K562 (cell line): ENCODE results near the gene KCNH8.

ENCODE experiments used
- CREB1 ChIP-seq, 2 experiments: sonication (generic) in 1 of 2; formaldehyde crosslinking in 1 of 2; IDR thresholded peaks; 2 replicates each; pipeline versions ENCODE4 v1.6.1 to v1.8.0; 2012 to 2022; ENCODE audit warnings: inconsistent platforms in 1 of 2, mild to moderate bottlenecking in 1 of 2, missing genetic modification reagents in 1 of 2, moderate library complexity in 1 of 2
- EZH2 ChIP-seq: IDR thresholded peaks from 2 replicates; pipeline ENCODE4 v1.6.1; 2012; ENCODE audit warnings: low read depth, mild to moderate bottlenecking, inconsistent platforms, low read length, borderline replicate concordance
- HDGF ChIP-seq: fragments of 450-650 bp; IDR thresholded peaks from 2 replicates; pipeline ENCODE4 v1.6.1; 2016
- MYBL2 ChIP-seq, 2 experiments: fragments of 450-650 bp in 1 of 2; sonication (generic) in 1 of 2; formaldehyde crosslinking in 1 of 2; IDR thresholded peaks; 2 replicates each; pipeline versions ENCODE4 v1.6.1 to v1.8.1; 2017 to 2022; ENCODE audit warnings: borderline replicate concordance in 1 of 2, inconsistent platforms in 1 of 2, low read depth in 1 of 2, mild to moderate bottlenecking in 1 of 2, missing genetic modification reagents in 1 of 2, moderate library complexity in 1 of 2
- NCOA1 ChIP-seq: fragments of 450-650 bp; IDR thresholded peaks from 2 replicates; pipeline ENCODE4 v1.6.1; 2016; ENCODE audit warnings: low read depth
- NR1H2 ChIP-seq: sonication (generic); formaldehyde crosslinking; IDR thresholded peaks from 2 replicates; pipeline ENCODE4 v1.4.0; 2020; ENCODE audit warnings: mild to moderate bottlenecking, missing genetic modification reagents
- POLR2A ChIP-seq: fragments of 450-650 bp; conservative IDR thresholded peaks from 2 replicates; pipeline ENCODE4 v1.6.1; 2016
- SP1 ChIP-seq: sonication (generic); formaldehyde crosslinking; IDR thresholded peaks from 2 replicates; pipeline ENCODE4 v1.8.1; 2022; ENCODE audit warnings: mild to moderate bottlenecking, missing genetic modification reagents
- ZBTB17 ChIP-seq: fragments of 450-650 bp; formaldehyde crosslinking; IDR thresholded peaks from 2 replicates; pipeline ENCODE4 v1.4.0; 2020; ENCODE audit warnings: mild to moderate bottlenecking
- ZNF23 ChIP-seq: fragments of 250-450 bp; sonication (Bioruptor Pico); IDR thresholded peaks from 2 replicates; pipeline ENCODE4 v1.4.0; 2020; ENCODE audit warnings: mild to moderate bottlenecking
- ZNF384 ChIP-seq: IDR thresholded peaks from 2 replicates; pipeline ENCODE4 v1.6.1; 2012; ENCODE audit warnings: low read depth, low read length, improper control_type of control experiment
- TF ChIP-seq, protein P1 (sequence below), 3 experiments: IDR thresholded peaks in 2 of 3; conservative IDR thresholded peaks in 1 of 3; 2 replicates each; pipeline ENCODE4 v1.5.1; 2011 to 2012; ENCODE audit warnings: low read length in 3 of 3, mild to moderate bottlenecking in 3 of 3, control low read depth in 2 of 3, improper control_type of control experiment in 1 of 3, inconsistent platforms in 1 of 3, low read depth in 1 of 3, mixed read lengths in 1 of 3, moderate library complexity in 1 of 3; ENCODE audit not compliant: insufficient read depth in 2 of 3
- TF ChIP-seq, protein P2 (sequence below), 2 experiments: fragments of 450-650 bp; formaldehyde crosslinking in 1 of 2; IDR thresholded peaks; 2 replicates each; pipeline versions ENCODE4 v1.4.0 to v1.6.1; 2014 to 2020; ENCODE audit warnings: mild to moderate bottlenecking in 2 of 2, borderline replicate concordance in 1 of 2, low read depth in 1 of 2

DNA sequence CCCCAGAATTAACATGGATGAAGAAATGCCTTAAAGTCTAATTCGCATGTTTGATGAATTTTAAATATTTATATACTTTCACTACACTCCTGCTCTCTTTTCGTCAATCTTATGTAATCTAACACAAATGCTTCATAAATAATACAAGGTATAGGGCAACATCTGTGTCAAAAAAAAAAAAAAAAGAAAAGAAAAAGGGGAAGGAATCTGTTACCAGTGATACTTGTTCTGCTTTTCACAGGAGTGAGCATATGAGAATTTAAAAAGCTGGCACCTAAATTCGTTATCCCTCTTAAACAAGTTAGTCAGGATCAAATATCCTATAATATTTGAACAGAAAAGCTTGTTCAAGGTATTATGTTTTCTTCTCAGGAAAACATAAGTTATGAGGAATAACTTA is 243.8 kb downstream of the KCNH8 start:
- TF ChIP-seq SP1 (CRISPR knock-in tag) (no peak), MYBL2 (IDR thresholded peaks at IDR 0.05; ENCODE audit: low read depth) (no peak), MYBL2 (CRISPR knock-in tag; IDR thresholded peaks at IDR 0.05; ENCODE audit: borderline replicate concordance) (no peak), HDGF (no peak), EZH2 (no peak), ZBTB17 (CRISPR knock-in tag) (no peak), ZNF23 (no peak), NCOA1 (no peak), POLR2A (no peak), ZNF384 (no peak), CREB1 (IDR thresholded peaks at IDR 0.05) (no peak), CREB1 (CRISPR knock-in tag; IDR thresholded peaks at IDR 0.05) (no peak), NR1H2 (no peak)
- TF ChIP-seq, protein P1, sequence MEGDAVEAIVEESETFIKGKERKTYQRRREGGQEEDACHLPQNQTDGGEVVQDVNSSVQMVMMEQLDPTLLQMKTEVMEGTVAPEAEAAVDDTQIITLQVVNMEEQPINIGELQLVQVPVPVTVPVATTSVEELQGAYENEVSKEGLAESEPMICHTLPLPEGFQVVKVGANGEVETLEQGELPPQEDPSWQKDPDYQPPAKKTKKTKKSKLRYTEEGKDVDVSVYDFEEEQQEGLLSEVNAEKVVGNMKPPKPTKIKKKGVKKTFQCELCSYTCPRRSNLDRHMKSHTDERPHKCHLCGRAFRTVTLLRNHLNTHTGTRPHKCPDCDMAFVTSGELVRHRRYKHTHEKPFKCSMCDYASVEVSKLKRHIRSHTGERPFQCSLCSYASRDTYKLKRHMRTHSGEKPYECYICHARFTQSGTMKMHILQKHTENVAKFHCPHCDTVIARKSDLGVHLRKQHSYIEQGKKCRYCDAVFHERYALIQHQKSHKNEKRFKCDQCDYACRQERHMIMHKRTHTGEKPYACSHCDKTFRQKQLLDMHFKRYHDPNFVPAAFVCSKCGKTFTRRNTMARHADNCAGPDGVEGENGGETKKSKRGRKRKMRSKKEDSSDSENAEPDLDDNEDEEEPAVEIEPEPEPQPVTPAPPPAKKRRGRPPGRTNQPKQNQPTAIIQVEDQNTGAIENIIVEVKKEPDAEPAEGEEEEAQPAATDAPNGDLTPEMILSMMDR (IDR thresholded peaks at IDR 0.05 in 2 of 3, conservative IDR thresholded peaks at IDR 0.05 in 1 of 3; ENCODE audit: insufficient read depth in 2 of 3, low read depth in 1 of 3, low read length in 3 of 3), result no peak
- TF ChIP-seq, protein P2, sequence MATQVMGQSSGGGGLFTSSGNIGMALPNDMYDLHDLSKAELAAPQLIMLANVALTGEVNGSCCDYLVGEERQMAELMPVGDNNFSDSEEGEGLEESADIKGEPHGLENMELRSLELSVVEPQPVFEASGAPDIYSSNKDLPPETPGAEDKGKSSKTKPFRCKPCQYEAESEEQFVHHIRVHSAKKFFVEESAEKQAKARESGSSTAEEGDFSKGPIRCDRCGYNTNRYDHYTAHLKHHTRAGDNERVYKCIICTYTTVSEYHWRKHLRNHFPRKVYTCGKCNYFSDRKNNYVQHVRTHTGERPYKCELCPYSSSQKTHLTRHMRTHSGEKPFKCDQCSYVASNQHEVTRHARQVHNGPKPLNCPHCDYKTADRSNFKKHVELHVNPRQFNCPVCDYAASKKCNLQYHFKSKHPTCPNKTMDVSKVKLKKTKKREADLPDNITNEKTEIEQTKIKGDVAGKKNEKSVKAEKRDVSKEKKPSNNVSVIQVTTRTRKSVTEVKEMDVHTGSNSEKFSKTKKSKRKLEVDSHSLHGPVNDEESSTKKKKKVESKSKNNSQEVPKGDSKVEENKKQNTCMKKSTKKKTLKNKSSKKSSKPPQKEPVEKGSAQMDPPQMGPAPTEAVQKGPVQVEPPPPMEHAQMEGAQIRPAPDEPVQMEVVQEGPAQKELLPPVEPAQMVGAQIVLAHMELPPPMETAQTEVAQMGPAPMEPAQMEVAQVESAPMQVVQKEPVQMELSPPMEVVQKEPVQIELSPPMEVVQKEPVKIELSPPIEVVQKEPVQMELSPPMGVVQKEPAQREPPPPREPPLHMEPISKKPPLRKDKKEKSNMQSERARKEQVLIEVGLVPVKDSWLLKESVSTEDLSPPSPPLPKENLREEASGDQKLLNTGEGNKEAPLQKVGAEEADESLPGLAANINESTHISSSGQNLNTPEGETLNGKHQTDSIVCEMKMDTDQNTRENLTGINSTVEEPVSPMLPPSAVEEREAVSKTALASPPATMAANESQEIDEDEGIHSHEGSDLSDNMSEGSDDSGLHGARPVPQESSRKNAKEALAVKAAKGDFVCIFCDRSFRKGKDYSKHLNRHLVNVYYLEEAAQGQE (IDR thresholded peaks at IDR 0.05; ENCODE audit: borderline replicate concordance), result no peak
- TF ChIP-seq, protein P2 (CRISPR knock-in tag; IDR thresholded peaks at IDR 0.05; ENCODE audit: low read depth), result no peak
